Gastroesophageal sphincter (tissue), 4 donors: Measurements from ENCODE around the gene COL6A2. TPM values are rescaled to one million over a fixed set of nuclear protein-coding genes. Genes with fewer than 3 reads are reported as not detected.
A peak's percentile ranks its signal among the peaks of the same experiment; 100 is the strongest.
"Not testable (repeated sequence)": the region's sequence is repeated elsewhere in the genome, so short reads cannot be mapped to it uniquely, and the experiment has no call there.

Experiments used
- ATAC-seq: fragments of 150-250 bp; one replicate; pipeline ENCODE4 v1.9.1; 2016; ENCODE audit warnings: mild to moderate bottlenecking, moderate library complexity
- H3K27ac ChIP-seq, 4 donors: fragments of 200-600 bp; sonication (generic) in 3 of 4; 1 replicate in 3 of 4; 2 replicates in 1 of 4; pipeline ENCODE4 v1.5.1; 2016 to 2019
- H3K27me3 ChIP-seq: fragments of 200-600 bp; sonication (generic); one replicate; pipeline ENCODE4 v1.5.1; 2019
- H3K36me3 ChIP-seq, 2 donors: fragments of 200-600 bp; sonication (generic); one replicate each; pipeline ENCODE4 v1.5.1; 2019; ENCODE audit warnings: control low read depth in 1 of 2
- H3K4me1 ChIP-seq, 3 donors: fragments of 200-600 bp; sonication (generic); 1 replicate in 2 of 3; 2 replicates in 1 of 3; pipeline ENCODE4 v1.5.1; 2016 to 2019; ENCODE audit warnings: control low read depth in 2 of 3
- H3K4me3 ChIP-seq, 2 donors: fragments of 200-600 bp; sonication (generic); one replicate each; pipeline ENCODE4 v1.5.1; 2019; ENCODE audit warnings: mild to moderate bottlenecking in 1 of 2, moderate library complexity in 1 of 2
- H3K9me3 ChIP-seq, 3 donors: fragments of 200-600 bp; sonication (generic); one replicate each; pipeline ENCODE4 v1.5.1; 2017 to 2019; ENCODE audit warnings: control low read depth in 2 of 3
- CTCF ChIP-seq, 4 experiments: fragments of 200-600 bp in 2 of 4; fragments of 450-650 bp in 2 of 4; sonication (generic) in 1 of 4; IDR thresholded peaks; one replicate each; pipeline ENCODE4 v1.5.1; 2017 to 2019; ENCODE audit warnings: antibody characterized with exemption in 4 of 4, mild to moderate bottlenecking in 2 of 4, moderate library complexity in 2 of 4
- EP300 ChIP-seq: sonication (generic); formaldehyde crosslinking; IDR thresholded peaks from one replicate; pipeline ENCODE4 v1.6.1; 2017; ENCODE audit warnings: antibody characterized with exemption, mild to moderate bottlenecking
- POLR2A ChIP-seq, 2 donors: fragments of 450-650 bp; IDR thresholded peaks; one replicate each; pipeline ENCODE4 v1.6.1; 2017; ENCODE audit warnings: antibody characterized with exemption in 2 of 2, mild to moderate bottlenecking in 2 of 2, moderate library complexity in 1 of 2
- POLR2AphosphoS5 ChIP-seq: sonication (generic); formaldehyde crosslinking; IDR thresholded peaks from one replicate; pipeline ENCODE4 v1.6.1; 2017; ENCODE audit warnings: antibody characterized with exemption
- WGBS, 2 donors: methylation state at CpG; one replicate each; pipeline ENCODE4 v1.1.5; 2018; ENCODE audit warnings: low coverage in 1 of 2; 5-methylcytosine and 5-hydroxymethylcytosine counted together
- total RNA-seq, 4 donors: library from RNA; depleted of rRNA; stranded (reverse); fragments of >200 nt; gene quantifications; one replicate each; pipeline ENCODE4 v1.1.0, GENCODE V29; 2016

Gene COL6A2
- total RNA-seq, 4 donors from 2014 or later, result 720 to 1,286 (median 1,215) TPM

GRCh38 chr21:46082713-46082962, 15.3 kb upstream of the COL6A2 start:
- peaks cover 0 to 52% (median 14%) of the 10 kb centered on the region in 3 donors for H3K4me1 ChIP-seq

DNA sequence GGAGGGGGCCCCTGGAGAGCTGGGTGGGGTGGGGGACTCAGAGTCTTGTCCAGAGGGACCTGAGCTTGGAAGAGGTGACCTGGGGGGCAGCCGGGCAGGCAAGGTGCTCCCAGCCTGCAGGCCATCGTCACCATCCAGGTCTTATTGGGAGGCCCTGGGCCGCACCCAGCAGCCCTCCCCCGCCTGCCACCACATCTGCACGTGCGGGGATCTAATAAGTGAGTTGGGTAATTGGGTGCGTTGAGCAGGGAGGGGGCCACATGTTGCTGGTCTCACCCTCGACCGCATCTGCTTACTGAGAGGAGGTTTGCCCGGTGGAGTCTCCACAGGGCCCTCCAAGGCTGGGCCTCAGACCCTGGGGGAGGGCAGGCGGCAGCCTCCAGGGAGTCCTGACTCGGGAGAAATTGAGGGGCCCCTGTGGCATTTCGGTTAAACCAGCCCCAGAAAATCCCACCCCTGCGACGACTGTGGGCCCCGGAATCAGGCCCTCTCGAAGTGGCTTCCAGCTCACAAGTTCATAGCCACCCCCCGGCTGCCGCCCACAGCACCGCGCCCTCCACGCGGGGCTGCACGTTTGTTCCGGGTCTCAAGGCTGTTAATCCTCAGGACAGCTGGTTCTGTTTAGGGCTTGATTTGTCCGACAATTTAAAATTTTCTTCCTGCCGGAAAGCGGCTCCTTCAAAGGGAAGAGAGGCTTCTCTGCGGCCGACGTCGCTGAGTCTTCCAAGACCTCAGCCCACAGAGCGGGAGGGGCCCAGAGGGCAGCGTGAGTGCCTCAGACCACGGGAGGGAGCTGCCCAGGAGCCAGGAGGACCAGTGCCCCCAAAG, 14.7 kb upstream of the COL6A2 start:
- ATAC-seq, result no peak
- TF ChIP-seq CTCF (IDR thresholded peaks at IDR 0.05) (no peak), POLR2A (IDR thresholded peaks at IDR 0.05) (no peak), POLR2AphosphoS5 (no peak), EP300 (no peak)
- WGBS, 2 donors, result 67 to 83% methylated on average over 2 to 10 of the region's 35 CpGs

More at GRCh38 chr21:46082713-46082962, 15.3 kb upstream of the COL6A2 start:
- WGBS, 2 donors, result no CpG with 5 or more reads among the region's 5 CpGs
- no peaks in the 10 kb centered on the region for H3K36me3 ChIP-seq
- ATAC-seq, result no peak
- H3K27ac ChIP-seq, result no peak overlapping the region
- H3K27me3 ChIP-seq, result no peaks in the 10 kb centered on the region
- no peak for TF ChIP-seq POLR2A (IDR thresholded peaks at IDR 0.05)
- no peak for TF ChIP-seq POLR2AphosphoS5
- TF ChIP-seq EP300, result no peak
- H3K4me3 ChIP-seq, result no peak overlapping the region
- peaks cover 0 to under 1% (median 0%) of the 10 kb centered on the region in 3 donors for H3K9me3 ChIP-seq

DNA sequence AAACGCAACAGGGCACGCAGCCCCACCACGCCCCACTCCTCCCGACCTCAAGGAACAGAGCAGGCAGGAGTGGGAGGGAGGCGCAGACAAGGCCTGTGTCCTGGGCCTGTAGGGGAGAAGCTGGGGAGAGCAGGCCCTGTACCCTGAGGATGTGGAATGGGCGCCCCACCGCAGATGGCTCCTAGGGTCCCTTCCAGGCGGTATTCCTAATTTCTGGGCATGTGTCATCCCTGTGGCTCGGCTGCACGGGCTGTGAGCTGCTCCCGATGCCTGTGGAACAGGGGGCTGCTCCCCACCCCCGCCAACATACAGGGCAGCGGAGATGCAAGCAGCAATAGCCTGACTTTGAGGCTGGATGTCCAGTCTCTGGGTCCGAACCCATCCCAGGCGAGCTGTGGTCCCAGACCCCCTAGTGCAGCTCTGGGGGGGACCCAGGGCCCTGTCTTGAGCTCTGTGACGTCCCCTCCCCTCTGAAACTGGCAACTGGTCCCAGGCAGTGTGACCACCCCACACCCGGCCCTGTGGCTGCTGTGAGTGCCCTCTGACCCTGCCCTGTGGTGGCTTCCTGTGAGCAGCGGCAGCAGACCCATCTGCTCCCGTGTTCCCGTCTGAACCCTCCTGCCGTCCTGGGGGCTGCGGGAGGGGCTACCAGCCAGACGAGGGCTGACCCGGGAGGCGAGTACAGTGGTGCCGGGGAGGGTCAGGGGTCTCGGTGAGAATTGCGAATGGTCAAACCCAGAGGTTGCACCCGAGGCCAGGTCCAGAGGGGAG, 13.9 kb upstream of the COL6A2 start:
- no peaks in the 10 kb centered on the region for H3K27me3 ChIP-seq
- 96% methylated on average over 3 of the region's 29 CpGs; no CpG with 5 or more reads in 1 of the 2 donors for WGBS, 2 donors
- TF ChIP-seq EP300, result no peak
- no peak for TF ChIP-seq POLR2AphosphoS5
- no peak for TF ChIP-seq POLR2A (IDR thresholded peaks at IDR 0.05)
- no peak for TF ChIP-seq CTCF (IDR thresholded peaks at IDR 0.05)
- ATAC-seq, result no peak
- H3K4me3 ChIP-seq, result no peak overlapping the region
- H3K36me3 ChIP-seq, result no peaks in the 10 kb centered on the region
- peaks cover 0 to 8% (median 0%) of the 10 kb centered on the region in 3 donors for H3K9me3 ChIP-seq
- H3K4me1 ChIP-seq, result peaks cover 0 to 44% (median 9%) of the 10 kb centered on the region in 3 donors
- peak overlapping the region in 3 of 4 donors; percentile 11 to 13 (median 12) for H3K27ac ChIP-seq

More for the DNA sequence above, 14.7 kb upstream of the COL6A2 start:
- Histone ChIP-seq H3K4me3 (no peak overlapping the region), H3K4me1 (peaks cover 0 to 52% (median 14%) of the 10 kb centered on the region in 3 donors), H3K9me3 (peaks cover 0 to 6% (median 0%) of the 10 kb centered on the region in 3 donors), H3K27me3 (no peaks in the 10 kb centered on the region), H3K36me3 (no peaks in the 10 kb centered on the region), H3K27ac (peak overlapping the region in 3 of 4 donors; percentile 11 to 25 (median 12))

GRCh38 chr21:46084709-46085108, 13.2 kb upstream of the COL6A2 start:
- no peak for ATAC-seq
- Histone ChIP-seq H3K9me3 (peaks cover 0 to 8% (median 0%) of the 10 kb centered on the region in 3 donors), H3K4me1 (peaks cover 0 to 36% (median 8%) of the 10 kb centered on the region in 3 donors), H3K36me3 (no peaks in the 10 kb centered on the region), H3K4me3 (no peak overlapping the region), H3K27me3 (no peaks in the 10 kb centered on the region), H3K27ac (no peak overlapping the region)
- TF ChIP-seq POLR2A (IDR thresholded peaks at IDR 0.05) (no peak), POLR2AphosphoS5 (no peak), CTCF (IDR thresholded peaks at IDR 0.05) (no peak), EP300 (no peak)
- 80% methylated on average over 1 of the region's 10 CpGs; no CpG with 5 or more reads in 1 of the 2 donors for WGBS, 2 donors

- H3K4me1 ChIP-seq, result peaks cover 0 to 31% (median 8%) of the 10 kb centered on the region in 3 donors
- H3K36me3 ChIP-seq, H3K9me3 ChIP-seq, H3K4me3 ChIP-seq, H3K27me3 ChIP-seq, ATAC-seq, H3K27ac ChIP-seq: not testable (repeated sequence)
- no CpG with 5 or more reads among the region's 5 CpGs for WGBS, 2 donors
Measured at GRCh38 chr21:46085259-46085658, 12.7 kb upstream of the COL6A2 start.
